Upper lobe of left lung (tissue), 4 donors: Measurements from ENCODE around the gene TMEM235.

Experiments
- CTCF ChIP-seq, 6 experiments: fragments of 450-650 bp in 4 of 6; fragments of 200-600 bp in 2 of 6; sonication (generic) in 2 of 6; IDR thresholded peaks; one replicate each; pipeline ENCODE4 v1.5.1; 2016 to 2019; ENCODE audit warnings: antibody characterized with exemption in 6 of 6
- POLR2AphosphoS5 ChIP-seq, 2 donors: sonication (generic); formaldehyde crosslinking; IDR thresholded peaks; one replicate each; pipeline ENCODE4 v1.5.1; 2017; ENCODE audit warnings: antibody characterized with exemption in 2 of 2

GRCh38 chr17:78182504-78182903, 48.9 kb upstream of the TMEM235 start:
- TF ChIP-seq CTCF (IDR thresholded peaks at IDR 0.05) (no peak), POLR2AphosphoS5 (IDR thresholded peaks at IDR 0.05) (no peak)
